GM18873 (cell line): ENCODE measurements around the gene GDF2.

Experiments used
- ATAC-seq: cut with Tn5 transposase; IDR thresholded peaks from one replicate; pipeline ENCODE4 v1.9.1; 2021; ENCODE audit warnings: mild to moderate bottlenecking, moderate library complexity, moderate number of reproducible peaks; ENCODE audit not compliant: unreplicated experiment, low FRiP score

Gene GDF2

GRCh38 chr10:47366181-47366631 lies 44.0 kb downstream of the GDF2 start:
- no peak for ATAC-seq

GRCh38 chr10:47366731-47367460 lies 44.6 kb downstream of the GDF2 start:
- no peak for ATAC-seq

- ATAC-seq, result no peak
Measured at GRCh38 chr10:47367646-47368045, 45.4 kb downstream of the GDF2 start.

GRCh38 chr10:47368431-47369180 lies 46.4 kb downstream of the GDF2 start:
- no peak for ATAC-seq

- no peak for ATAC-seq
Measured at GRCh38 chr10:47369251-47369894, 47.1 kb downstream of the GDF2 start.

- ATAC-seq, result no peak
Measured at GRCh38 chr10:47370015-47370767, 47.9 kb downstream of the GDF2 start.

GRCh38 chr10:47370878-47371277 lies 48.6 kb downstream of the GDF2 start:
- no peak for ATAC-seq

- ATAC-seq, result no peak
Measured at GRCh38 chr10:47371629-47372485, 49.6 kb downstream of the GDF2 start.

- no peak for ATAC-seq
Measured at GRCh38 chr10:47372726-47373125, 50.5 kb downstream of the GDF2 start.

- ATAC-seq, result no peak
Measured at GRCh38 chr10:47374611-47375536, 52.6 kb downstream of the GDF2 start.

- ATAC-seq, result no peak
Measured at GRCh38 chr10:47376522-47377220, 54.4 kb downstream of the GDF2 start.
